GM21619 (cell line): Measurements from ENCODE around the gene LRMDA.

Source experiments
- ATAC-seq: cut with Tn5 transposase; IDR thresholded peaks from one replicate; pipeline ENCODE4 v1.9.1; 2021; ENCODE audit not compliant: unreplicated experiment

LRMDA gene

DNA sequence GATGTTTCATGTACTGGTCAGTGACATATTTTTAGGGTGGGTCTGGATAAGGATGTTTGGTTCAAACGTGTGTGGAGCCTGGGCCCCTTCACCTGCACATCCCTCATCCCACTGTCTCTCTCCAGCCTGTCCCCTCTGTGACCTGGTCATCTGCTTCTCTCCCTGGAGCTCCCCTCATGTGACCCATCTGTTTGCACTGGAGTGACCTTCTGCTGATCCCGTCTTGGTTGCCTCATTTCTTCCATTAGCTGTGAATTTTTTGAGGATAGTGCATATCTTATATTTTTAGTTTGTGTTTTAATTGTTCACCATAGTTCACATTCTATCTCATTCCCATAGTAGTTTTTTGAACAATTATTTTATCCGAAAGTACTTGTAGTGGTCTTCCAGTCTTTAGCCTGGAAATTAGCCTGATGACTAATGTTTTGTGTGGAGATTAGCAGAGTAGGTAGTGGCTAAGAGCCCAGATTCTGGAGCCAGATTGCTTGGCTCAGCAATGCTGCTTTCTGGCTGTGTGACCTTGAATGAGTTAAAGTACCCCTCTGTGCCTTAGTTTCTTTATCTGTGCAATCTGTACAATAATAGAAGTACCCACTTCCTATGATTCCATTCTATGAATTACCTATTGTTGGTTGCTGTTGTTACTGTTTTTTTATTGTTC lies 224.5 kb downstream of the LRMDA start:
- ATAC-seq: no peak

- ATAC-seq: no peak
These were observed 225.9 kb downstream of the LRMDA start for GRCh38 chr10:75657351-75657750.

GRCh38 chr10:75658036-75658435 lies 226.6 kb downstream of the LRMDA start:
- no peak for ATAC-seq

DNA sequence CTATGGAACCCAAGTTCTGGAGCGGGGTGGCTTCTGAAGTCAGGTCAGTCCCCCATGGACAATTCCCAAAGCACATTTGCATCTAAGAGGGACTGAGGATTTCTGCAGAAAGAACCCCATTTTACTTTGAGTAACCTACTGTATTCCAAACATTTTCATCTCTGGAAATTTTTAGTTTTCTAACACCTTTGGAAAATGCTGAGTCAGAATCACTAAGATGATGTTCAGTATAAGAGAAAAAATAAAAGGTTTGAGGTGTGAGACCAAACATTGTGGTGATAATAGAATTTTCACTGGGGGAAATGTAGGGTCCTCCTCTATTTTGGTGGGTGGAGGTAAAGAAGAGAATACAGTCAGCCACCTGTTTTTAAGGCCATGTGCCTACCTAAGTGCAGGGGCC lies 227.1 kb downstream of the LRMDA start:
- no peak for ATAC-seq

GRCh38 chr10:75658915-75659314 lies 227.5 kb downstream of the LRMDA start:
- ATAC-seq: no peak

- ATAC-seq: no peak
These were observed 229.4 kb downstream of the LRMDA start for GRCh38 chr10:75660823-75661222.

DNA sequence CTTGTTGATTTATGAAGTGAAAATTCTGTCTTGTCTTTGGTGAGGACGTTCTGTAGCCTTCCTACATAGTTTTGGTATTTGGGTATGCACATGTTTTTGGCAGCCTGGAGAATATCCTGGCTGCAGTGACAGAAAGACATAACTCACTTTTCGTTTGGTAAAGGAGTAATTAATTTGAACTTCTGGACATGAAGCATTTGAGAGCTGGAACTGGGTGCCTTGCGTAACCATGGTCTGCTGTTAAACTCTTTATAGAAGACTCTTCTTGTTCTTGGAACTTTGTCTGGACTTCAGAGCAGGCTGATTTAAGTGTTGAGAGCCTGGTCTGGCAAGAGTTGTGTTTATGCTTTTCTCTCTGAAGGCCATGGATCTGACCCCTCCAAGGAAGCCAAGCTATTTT lies 231.3 kb downstream of the LRMDA start:
- ATAC-seq: no peak

DNA sequence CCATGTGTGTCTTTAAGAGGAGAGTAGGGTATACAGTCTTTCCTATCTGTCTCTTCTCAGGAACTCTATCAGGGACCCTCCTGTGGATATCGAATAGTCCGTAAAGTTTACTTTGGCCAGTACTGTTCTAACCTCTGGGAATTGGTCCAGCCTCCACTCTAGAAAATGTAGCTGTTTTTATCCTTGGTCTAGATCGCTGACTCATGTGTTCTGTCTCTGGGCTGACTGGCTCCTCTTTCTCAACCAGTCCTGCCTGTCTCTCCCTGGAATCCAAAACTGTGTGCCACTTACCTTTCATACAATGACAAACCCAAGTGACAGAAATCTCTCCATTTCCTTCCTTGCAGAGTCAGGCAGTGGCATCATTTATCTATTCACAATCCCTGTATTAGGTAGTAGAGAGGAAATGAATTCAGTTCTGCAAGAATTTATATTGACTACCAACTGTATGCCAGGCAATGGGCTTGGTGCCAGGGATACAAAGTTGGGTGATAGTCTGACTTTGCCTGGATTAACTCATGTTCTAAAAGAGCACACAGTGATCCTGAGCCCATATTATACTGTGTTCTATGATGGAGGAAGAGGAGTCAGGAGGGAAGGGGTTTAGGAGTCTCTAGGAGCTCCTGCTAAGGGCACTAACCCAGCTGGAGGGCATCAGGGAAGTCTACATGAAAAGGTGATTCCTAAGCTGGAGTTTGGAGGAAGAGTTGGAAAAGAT lies 232.7 kb downstream of the LRMDA start:
- ATAC-seq: no peak

GRCh38 chr10:75664968-75665367 lies 233.5 kb downstream of the LRMDA start:
- ATAC-seq: no peak

DNA sequence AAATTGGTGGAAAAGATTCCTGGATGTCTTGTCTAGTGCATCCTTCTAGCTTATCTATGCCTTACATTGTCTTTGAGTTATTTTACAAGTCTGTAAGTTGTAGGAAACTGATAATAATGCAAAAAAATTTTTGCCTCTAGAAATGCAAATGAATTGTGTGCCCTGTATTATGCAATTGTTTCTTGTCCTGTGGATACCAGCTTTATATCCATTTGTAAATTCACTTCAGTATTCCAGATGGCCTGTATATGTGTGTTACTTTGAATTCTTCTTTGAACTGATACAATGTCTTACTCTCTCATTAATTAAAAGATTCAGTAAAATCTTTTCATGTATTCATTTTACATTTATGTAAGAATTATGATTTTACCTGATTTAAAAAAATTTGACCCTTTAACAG lies 234.3 kb downstream of the LRMDA start:
- no peak for ATAC-seq

GRCh38 chr10:75672111-75672671 lies 240.8 kb downstream of the LRMDA start:
- no peak for ATAC-seq

DNA sequence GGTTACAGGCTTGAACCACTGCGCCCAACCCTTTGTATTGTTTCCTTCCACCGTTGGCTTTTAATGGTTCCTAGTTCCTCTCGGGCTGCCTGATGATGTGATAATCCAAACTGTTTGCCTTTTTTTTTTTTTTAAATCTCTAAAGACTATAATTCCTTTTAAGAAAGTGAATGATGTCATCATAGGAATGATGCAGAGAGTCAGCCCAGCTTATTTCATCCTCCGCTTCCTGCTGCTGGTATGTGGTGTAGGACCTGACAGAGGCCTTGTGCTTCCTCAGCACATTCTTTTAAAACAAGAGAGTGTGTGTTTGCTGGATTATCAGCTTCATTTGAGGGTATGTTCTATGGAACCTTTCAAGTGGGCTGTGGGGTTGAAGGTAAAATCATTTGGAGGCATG lies 241.4 kb downstream of the LRMDA start:
- no peak for ATAC-seq

DNA sequence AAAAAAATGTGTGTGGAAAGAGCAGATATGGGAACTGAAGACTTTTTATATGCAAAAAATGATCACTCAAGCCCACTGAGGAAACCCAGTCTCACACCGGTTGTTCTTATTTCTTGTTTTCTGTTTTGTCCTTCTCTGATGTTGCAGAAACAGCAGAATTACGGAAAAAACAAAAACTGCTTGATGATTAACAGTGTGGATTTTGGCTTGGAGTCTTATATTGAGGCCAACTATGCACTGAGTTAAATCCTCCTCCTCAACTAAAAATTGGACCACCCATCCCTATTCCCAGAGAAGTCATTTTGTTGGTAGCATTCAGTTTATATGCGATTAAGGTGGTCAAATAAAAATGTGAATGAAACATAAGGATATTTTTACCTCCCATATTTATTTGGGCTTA lies 246.1 kb downstream of the LRMDA start:
- ATAC-seq: no peak

GRCh38 chr10:75678527-75678926 lies 247.1 kb downstream of the LRMDA start:
- no peak for ATAC-seq

- no peak for ATAC-seq
These were observed 248.1 kb downstream of the LRMDA start for GRCh38 chr10:75679536-75679935.

DNA sequence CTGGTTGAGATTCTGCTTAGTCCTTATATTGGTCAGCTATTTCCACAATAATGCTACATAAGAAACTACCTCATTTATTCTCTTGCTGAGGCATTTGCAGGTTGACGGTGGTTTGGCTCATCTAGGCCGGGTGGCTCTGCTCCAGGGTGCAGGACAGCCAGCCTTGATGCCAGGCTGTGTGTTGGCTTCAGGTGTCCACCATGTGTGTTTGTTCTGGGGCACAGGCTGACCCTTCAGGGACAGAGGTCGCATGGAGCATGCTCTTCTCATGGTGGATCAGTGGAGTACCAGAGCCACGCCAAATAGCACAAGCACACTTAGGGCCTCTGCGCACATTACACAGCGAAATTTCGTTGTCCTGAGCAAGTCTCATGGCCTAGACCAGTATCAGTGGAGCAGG lies 249.9 kb downstream of the LRMDA start:
- ATAC-seq: no peak

DNA sequence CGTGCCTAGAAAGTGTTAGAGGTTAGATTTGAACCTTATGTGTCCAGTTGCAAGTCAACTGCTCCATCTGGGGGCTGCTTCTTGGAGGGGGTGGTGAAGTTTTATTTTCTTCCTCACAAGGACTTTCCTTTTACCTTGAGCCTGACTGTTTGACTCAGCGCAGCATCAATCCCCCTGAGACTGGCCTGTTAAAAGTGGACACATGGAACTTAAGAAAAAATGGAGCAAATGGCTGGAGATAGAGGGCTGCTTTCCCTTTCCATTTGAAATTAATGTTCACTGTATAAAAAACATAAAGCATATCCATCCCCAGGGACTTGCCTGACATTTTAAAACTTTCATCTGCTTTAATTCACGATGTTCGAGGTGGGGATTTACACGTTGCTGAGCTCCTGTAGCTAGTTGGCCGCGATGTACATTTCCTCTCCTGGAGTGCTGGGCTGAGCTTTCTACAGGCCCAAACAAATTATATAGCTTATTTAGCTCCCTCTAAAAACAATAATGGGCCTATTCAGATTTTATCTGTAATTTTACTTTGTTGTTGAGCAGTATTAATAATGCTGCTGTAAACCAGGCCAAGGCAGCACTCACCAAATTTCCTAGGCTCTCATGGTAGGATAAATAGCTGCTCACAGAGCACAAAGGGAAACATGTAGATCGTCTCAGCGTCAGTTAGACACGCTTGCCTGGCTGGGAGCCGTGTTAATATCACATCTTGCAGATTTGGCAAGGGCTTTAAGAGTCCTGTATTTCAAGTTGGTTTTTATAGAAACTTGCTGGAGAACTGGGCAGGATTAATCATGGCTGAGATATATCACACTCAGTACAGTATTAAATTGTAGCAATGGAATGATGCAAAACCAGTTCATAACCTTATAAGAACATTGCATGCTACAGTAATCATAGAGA lies 251.5 kb downstream of the LRMDA start:
- no peak for ATAC-seq

- no peak for ATAC-seq
These were observed 253.8 kb downstream of the LRMDA start for GRCh38 chr10:75685187-75685586.

- no peak for ATAC-seq
These were observed 257.3 kb downstream of the LRMDA start for GRCh38 chr10:75688506-75689300.

GRCh38 chr10:75693489-75693888 lies 262.1 kb downstream of the LRMDA start:
- ATAC-seq: no peak

DNA sequence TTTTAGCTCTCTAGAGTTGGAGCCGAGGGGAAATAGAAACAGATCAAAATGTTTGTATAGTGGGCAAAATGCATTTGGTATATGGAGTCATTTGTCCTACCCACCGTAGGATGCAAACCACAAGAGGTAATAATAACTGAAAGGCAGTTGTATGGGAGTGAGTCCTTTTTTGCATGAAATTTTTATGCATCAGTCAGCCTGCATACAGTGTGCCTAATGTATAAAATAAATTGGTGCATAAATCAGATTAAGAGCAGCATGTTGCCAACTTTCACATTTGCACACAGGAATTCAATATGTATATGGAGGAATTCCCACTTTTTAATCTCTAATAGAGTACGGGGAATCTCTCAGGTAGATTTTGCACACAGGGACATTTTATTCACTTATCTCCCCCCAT lies 262.8 kb downstream of the LRMDA start:
- no peak for ATAC-seq
